Measurements from ENCODE around the gene SLC35G1.

The SLC35G1 gene

GRCh38 chr10:93917821-93918220 lies 24.0 kb downstream of the SLC35G1 start:
- Histone ChIP-seq H2BK15ac (ENCODE audit: low read length) (no peak overlapping the region), H4K91ac (ENCODE audit: low read depth, low read length, poor library complexity) (no peak overlapping the region), H3K23ac (ENCODE audit: low read depth, low read length, poor library complexity) (no peak overlapping the region), H3K27ac (replicated peaks; ENCODE audit: low read length) (no peak overlapping the region), H2BK12ac (ENCODE audit: low read length) (no peak overlapping the region), H3K4me1 (ENCODE audit: control insufficient read depth in 2 of 2, insufficient read depth in 1 of 2, low read depth in 1 of 2, low read length in 2 of 2) (no peaks in the 10 kb centered on the region), H3K4me3 (ENCODE audit: low read length in 2 of 2) (no peak overlapping the region), H3K4ac (ENCODE audit: low read length) (no peak overlapping the region), H3K14ac (ENCODE audit: low read length) (no peak overlapping the region), H2BK5ac (ENCODE audit: low read length) (no peak overlapping the region), H3K9me3 (replicated peaks in 1 of 2; ENCODE audit: control insufficient read depth in 2 of 2, insufficient read depth in 1 of 2, low read depth in 1 of 2, low read length in 2 of 2) (no peaks in the 10 kb centered on the region), H2BK120ac (ENCODE audit: low read depth, low read length) (no peak overlapping the region), H3K79me1 (ENCODE audit: low read depth, low read length) (no peaks in the 10 kb centered on the region), H3K4me2 (ENCODE audit: insufficient read depth, low read length, poor library complexity, severe bottlenecking) (no peak overlapping the region), H2AK5ac (ENCODE audit: low read depth, low read length) (no peak overlapping the region), H3K18ac (ENCODE audit: low read length) (no peak overlapping the region), H3K9ac (ENCODE audit: low read depth, low read length, poor library complexity) (no peak overlapping the region), H3K27me3 (ENCODE audit: control insufficient read depth in 3 of 3, insufficient read depth in 3 of 3, low read depth in 1 of 3, low read length in 3 of 3) (no peaks in the 10 kb centered on the region), H4K8ac (ENCODE audit: low read depth, low read length) (no peak overlapping the region), H2AFZ (ENCODE audit: low read length) (no peak overlapping the region), H3K36me3 (replicated peaks in 1 of 2; ENCODE audit: control insufficient read depth in 2 of 2, insufficient read depth in 2 of 2, low read length in 2 of 2) (peaks cover 0 to 2% of the 10 kb centered on the region in 2 donors)
- no peak for DNase-seq (ENCODE audit: low spot score)
- no CpG with 5 or more reads among the region's 2 CpGs for WGBS, 2 donors (ENCODE audit: extremely low coverage in 2 of 2, insufficient read length in 2 of 2, insufficient replicate concordance in 1 of 2)

- H3K27me3 ChIP-seq (ENCODE audit: control insufficient read depth in 3 of 3, insufficient read depth in 3 of 3, low read depth in 1 of 3, low read length in 3 of 3): no peaks in the 10 kb centered on the region
- no peak overlapping the region for H3K14ac ChIP-seq (ENCODE audit: low read length)
- H3K36me3 ChIP-seq (replicated peaks in 1 of 2; ENCODE audit: control insufficient read depth in 2 of 2, insufficient read depth in 2 of 2, low read length in 2 of 2): no peaks in the 10 kb centered on the region
- no peak overlapping the region for H4K91ac ChIP-seq (ENCODE audit: low read depth, low read length, poor library complexity)
- no peak overlapping the region for H3K4me2 ChIP-seq (ENCODE audit: insufficient read depth, low read length, poor library complexity, severe bottlenecking)
- H3K4ac ChIP-seq (ENCODE audit: low read length): no peak overlapping the region
- peaks cover 0 to under 1% of the 10 kb centered on the region in 2 donors for H3K9me3 ChIP-seq (replicated peaks in 1 of 2; ENCODE audit: control insufficient read depth in 2 of 2, insufficient read depth in 1 of 2, low read depth in 1 of 2, low read length in 2 of 2)
- H3K18ac ChIP-seq (ENCODE audit: low read length): no peak overlapping the region
- no peak overlapping the region for H3K9ac ChIP-seq (ENCODE audit: low read depth, low read length, poor library complexity)
- no peak overlapping the region for H2AFZ ChIP-seq (ENCODE audit: low read length)
- H3K4me3 ChIP-seq (ENCODE audit: low read length in 2 of 2): no peak overlapping the region
- no peak overlapping the region for H3K27ac ChIP-seq (replicated peaks; ENCODE audit: low read length)
- H3K23ac ChIP-seq (ENCODE audit: low read depth, low read length, poor library complexity): no peak overlapping the region
- no peak overlapping the region for H2BK5ac ChIP-seq (ENCODE audit: low read length)
- no peak overlapping the region for H2BK15ac ChIP-seq (ENCODE audit: low read length)
- H4K8ac ChIP-seq (ENCODE audit: low read depth, low read length): no peak overlapping the region
- no peaks in the 10 kb centered on the region for H3K4me1 ChIP-seq (ENCODE audit: control insufficient read depth in 2 of 2, insufficient read depth in 1 of 2, low read depth in 1 of 2, low read length in 2 of 2)
- no peak overlapping the region for H2AK5ac ChIP-seq (ENCODE audit: low read depth, low read length)
- no peak overlapping the region for H2BK120ac ChIP-seq (ENCODE audit: low read depth, low read length)
- no peak for DNase-seq (ENCODE audit: low spot score)
- no peak overlapping the region for H2BK12ac ChIP-seq (ENCODE audit: low read length)
- H3K79me1 ChIP-seq (ENCODE audit: low read depth, low read length): no peaks in the 10 kb centered on the region
- no CpG with 5 or more reads among the region's 7 CpGs for WGBS, 2 donors (ENCODE audit: extremely low coverage in 2 of 2, insufficient read length in 2 of 2, insufficient replicate concordance in 1 of 2)
Observed at GRCh38 chr10:93921338-93921737, 27.6 kb downstream of the SLC35G1 start.

GRCh38 chr10:93926613-93927012 lies 32.8 kb downstream of the SLC35G1 start:
- Histone ChIP-seq H2BK15ac (ENCODE audit: low read length) (no peak overlapping the region), H3K4me3 (ENCODE audit: low read length in 2 of 2) (no peak overlapping the region), H3K4ac (ENCODE audit: low read length) (no peak overlapping the region), H2BK120ac (ENCODE audit: low read depth, low read length) (no peak overlapping the region), H3K18ac (ENCODE audit: low read length) (no peak overlapping the region), H2BK5ac (ENCODE audit: low read length) (no peak overlapping the region), H4K8ac (ENCODE audit: low read depth, low read length) (no peak overlapping the region), H3K4me1 (ENCODE audit: control insufficient read depth in 2 of 2, insufficient read depth in 1 of 2, low read depth in 1 of 2, low read length in 2 of 2) (no peaks in the 10 kb centered on the region), H3K27ac (replicated peaks; ENCODE audit: low read length) (no peak overlapping the region), H3K36me3 (replicated peaks in 1 of 2; ENCODE audit: control insufficient read depth in 2 of 2, insufficient read depth in 2 of 2, low read length in 2 of 2) (no peaks in the 10 kb centered on the region), H3K9me3 (replicated peaks in 1 of 2; ENCODE audit: control insufficient read depth in 2 of 2, insufficient read depth in 1 of 2, low read depth in 1 of 2, low read length in 2 of 2) (peaks cover 3 to 5% of the 10 kb centered on the region in 2 donors), H3K23ac (ENCODE audit: low read depth, low read length, poor library complexity) (no peak overlapping the region), H3K9ac (ENCODE audit: low read depth, low read length, poor library complexity) (no peak overlapping the region), H2AFZ (ENCODE audit: low read length) (no peak overlapping the region), H2BK12ac (ENCODE audit: low read length) (no peak overlapping the region), H3K14ac (ENCODE audit: low read length) (no peak overlapping the region), H3K79me1 (ENCODE audit: low read depth, low read length) (no peaks in the 10 kb centered on the region), H2AK5ac (ENCODE audit: low read depth, low read length) (no peak overlapping the region), H3K4me2 (ENCODE audit: insufficient read depth, low read length, poor library complexity, severe bottlenecking) (no peak overlapping the region), H4K91ac (ENCODE audit: low read depth, low read length, poor library complexity) (no peak overlapping the region), H3K27me3 (ENCODE audit: control insufficient read depth in 3 of 3, insufficient read depth in 3 of 3, low read depth in 1 of 3, low read length in 3 of 3) (no peaks in the 10 kb centered on the region)
- WGBS, 2 donors (ENCODE audit: extremely low coverage in 2 of 2, insufficient read length in 2 of 2, insufficient replicate concordance in 1 of 2): no CpG with 5 or more reads among the region's 1 CpG
- no peak for DNase-seq (ENCODE audit: low spot score)

GRCh38 chr10:93938140-93938539 lies 44.4 kb downstream of the SLC35G1 start:
- no peak overlapping the region for H2BK12ac ChIP-seq (ENCODE audit: low read length)
- no peaks in the 10 kb centered on the region for H3K9me3 ChIP-seq (replicated peaks in 1 of 2; ENCODE audit: control insufficient read depth in 2 of 2, insufficient read depth in 1 of 2, low read depth in 1 of 2, low read length in 2 of 2)
- no peak overlapping the region for H2BK15ac ChIP-seq (ENCODE audit: low read length)
- H3K4ac ChIP-seq (ENCODE audit: low read length): no peak overlapping the region
- no CpG with 5 or more reads among the region's 1 CpG for WGBS, 2 donors (ENCODE audit: extremely low coverage in 2 of 2, insufficient read length in 2 of 2, insufficient replicate concordance in 1 of 2)
- no peak overlapping the region for H3K18ac ChIP-seq (ENCODE audit: low read length)
- no peak overlapping the region for H3K14ac ChIP-seq (ENCODE audit: low read length)
- H3K36me3 ChIP-seq (replicated peaks in 1 of 2; ENCODE audit: control insufficient read depth in 2 of 2, insufficient read depth in 2 of 2, low read length in 2 of 2): no peaks in the 10 kb centered on the region
- H4K91ac ChIP-seq (ENCODE audit: low read depth, low read length, poor library complexity): no peak overlapping the region
- no peak for DNase-seq (ENCODE audit: low spot score)
- H3K4me1 ChIP-seq (ENCODE audit: control insufficient read depth in 2 of 2, insufficient read depth in 1 of 2, low read depth in 1 of 2, low read length in 2 of 2): no peaks in the 10 kb centered on the region
- no peak overlapping the region for H3K4me2 ChIP-seq (ENCODE audit: insufficient read depth, low read length, poor library complexity, severe bottlenecking)
- H2BK120ac ChIP-seq (ENCODE audit: low read depth, low read length): no peak overlapping the region
- no peak overlapping the region for H3K4me3 ChIP-seq (ENCODE audit: low read length in 2 of 2)
- H3K27ac ChIP-seq (replicated peaks; ENCODE audit: low read length): no peak overlapping the region
- no peak overlapping the region for H2AK5ac ChIP-seq (ENCODE audit: low read depth, low read length)
- no peaks in the 10 kb centered on the region for H3K79me1 ChIP-seq (ENCODE audit: low read depth, low read length)
- no peak overlapping the region for H2AFZ ChIP-seq (ENCODE audit: low read length)
- no peak overlapping the region for H4K8ac ChIP-seq (ENCODE audit: low read depth, low read length)
- H2BK5ac ChIP-seq (ENCODE audit: low read length): no peak overlapping the region
- H3K27me3 ChIP-seq (ENCODE audit: control insufficient read depth in 3 of 3, insufficient read depth in 3 of 3, low read depth in 1 of 3, low read length in 3 of 3): no peaks in the 10 kb centered on the region
- no peak overlapping the region for H3K23ac ChIP-seq (ENCODE audit: low read depth, low read length, poor library complexity)
- H3K9ac ChIP-seq (ENCODE audit: low read depth, low read length, poor library complexity): no peak overlapping the region
